Osteoblast (primary cell): ENCODE data around the gene GABPB1. TPM values are rescaled to one million over a fixed set of nuclear protein-coding genes. Genes with fewer than 3 reads are reported as not detected.

Experiments used
- DNase-seq: peaks from one replicate; pipeline ENCODE4 v3.0.0; 2011; ENCODE audit warnings: low spot score, mixed read lengths; ENCODE audit not compliant: insufficient read length; ENCODE audit errors: missing footprints
- H2AFZ ChIP-seq: 2 replicates; pipeline ENCODE4 v1.6.0; 2011; ENCODE audit warnings: mild to moderate bottlenecking, low read length
- H3K27ac ChIP-seq: 2 replicates; pipeline ENCODE4 v1.5.1; 2011; ENCODE audit warnings: mild to moderate bottlenecking, low read depth, low read length, moderate library complexity
- H3K27me3 ChIP-seq: 2 replicates; pipeline ENCODE4 v1.6.0; 2012; ENCODE audit warnings: mild to moderate bottlenecking, control low read depth, inconsistent platforms, low read length, moderate library complexity; ENCODE audit not compliant: insufficient read depth
- H3K36me3 ChIP-seq: 2 replicates; pipeline ENCODE4 v1.5.1; 2011; ENCODE audit warnings: mild to moderate bottlenecking, low read length, control low read depth, moderate library complexity; ENCODE audit not compliant: insufficient read depth
- H3K4me1 ChIP-seq: 2 replicates; pipeline ENCODE4 v1.5.1; 2011; ENCODE audit warnings: mild to moderate bottlenecking, low read length, control low read depth, moderate library complexity; ENCODE audit not compliant: insufficient read depth
- H3K4me2 ChIP-seq: 2 replicates; pipeline ENCODE4 v1.6.0; 2011; ENCODE audit warnings: mild to moderate bottlenecking, low read length; ENCODE audit not compliant: insufficient read depth
- H3K4me3 ChIP-seq: fragments of 200-600 bp; sonication (generic); 3 replicates; pipeline ENCODE4 v1.5.1; 2012; ENCODE audit warnings: mild to moderate bottlenecking, low read length, inconsistent platforms; ENCODE audit not compliant: insufficient read depth
- H3K79me2 ChIP-seq: 2 replicates; pipeline ENCODE4 v1.6.0; 2012; ENCODE audit warnings: mild to moderate bottlenecking, low read length, control low read depth, inconsistent platforms; ENCODE audit not compliant: insufficient read depth
- H3K9me3 ChIP-seq: 2 replicates; pipeline ENCODE4 v1.5.1; 2011; ENCODE audit warnings: low read depth, low read length, control low read depth
- H4K20me1 ChIP-seq: 2 replicates; pipeline ENCODE4 v1.6.0; 2012; ENCODE audit warnings: mild to moderate bottlenecking, low read length, control low read depth; ENCODE audit not compliant: insufficient read depth
- CTCF ChIP-seq: IDR thresholded peaks from 2 replicates; pipeline ENCODE4 v1.5.1; 2011; ENCODE audit warnings: mild to moderate bottlenecking, low read depth, low read length, moderate library complexity; ENCODE audit errors: extremely low read depth
- total RNA-seq: library from RNA; depleted of rRNA; stranded (reverse); fragments of >200 nt; gene quantifications from 2 replicates; pipeline ENCODE4 v1.2.3, GENCODE V29; 2012

GABPB1 gene
- total RNA-seq, 1 donor = 44.9 TPM

- Histone ChIP-seq H3K4me2 (no peak overlapping the region), H3K27me3 (no peaks in the 10 kb centered on the region), H3K4me3 (no peak overlapping the region), H3K9me3 (no peaks in the 10 kb centered on the region), H3K4me1 (peaks cover 3% of the 10 kb centered on the region), H3K79me2 (no peaks in the 10 kb centered on the region), H2AFZ (no peak overlapping the region), H4K20me1 (no peaks in the 10 kb centered on the region), H3K27ac (no peak overlapping the region), H3K36me3 (no peaks in the 10 kb centered on the region)
- no peak for TF ChIP-seq CTCF
- no peak for DNase-seq
These were observed 123.2 kb downstream of the GABPB1 start for GRCh38 chr15:50231761-50232160.

DNA sequence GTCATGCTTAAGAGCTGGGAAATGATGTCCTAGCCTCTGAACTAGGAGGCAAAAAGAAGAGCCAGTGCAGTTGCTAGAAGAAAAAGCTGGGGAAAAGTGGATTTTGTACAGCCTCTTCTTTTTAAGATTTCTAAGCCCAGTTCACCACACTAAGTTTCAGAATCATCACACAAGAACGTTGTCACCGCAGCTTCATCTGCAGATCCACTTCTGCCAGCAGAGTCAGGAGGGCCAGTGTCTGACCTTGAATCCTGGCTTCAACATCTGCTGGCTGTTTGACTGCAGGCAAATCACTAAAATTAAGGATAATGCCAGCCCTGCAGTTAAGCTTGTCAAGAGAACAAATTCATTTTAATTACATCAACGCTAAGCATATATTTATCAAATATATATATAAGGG lies 125.7 kb downstream of the GABPB1 start:
- H3K27me3 ChIP-seq = no peaks in the 10 kb centered on the region
- H3K79me2 ChIP-seq = no peaks in the 10 kb centered on the region
- H4K20me1 ChIP-seq = no peaks in the 10 kb centered on the region
- TF ChIP-seq CTCF = no peak
- H3K27ac ChIP-seq = no peak overlapping the region
- no peak overlapping the region for H3K4me2 ChIP-seq
- H3K36me3 ChIP-seq = no peaks in the 10 kb centered on the region
- no peak overlapping the region for H3K4me3 ChIP-seq
- peaks cover 3% of the 10 kb centered on the region for H3K4me1 ChIP-seq
- no peak overlapping the region for H2AFZ ChIP-seq
- DNase-seq = peak; percentile 91
- H3K9me3 ChIP-seq = no peaks in the 10 kb centered on the region

DNA sequence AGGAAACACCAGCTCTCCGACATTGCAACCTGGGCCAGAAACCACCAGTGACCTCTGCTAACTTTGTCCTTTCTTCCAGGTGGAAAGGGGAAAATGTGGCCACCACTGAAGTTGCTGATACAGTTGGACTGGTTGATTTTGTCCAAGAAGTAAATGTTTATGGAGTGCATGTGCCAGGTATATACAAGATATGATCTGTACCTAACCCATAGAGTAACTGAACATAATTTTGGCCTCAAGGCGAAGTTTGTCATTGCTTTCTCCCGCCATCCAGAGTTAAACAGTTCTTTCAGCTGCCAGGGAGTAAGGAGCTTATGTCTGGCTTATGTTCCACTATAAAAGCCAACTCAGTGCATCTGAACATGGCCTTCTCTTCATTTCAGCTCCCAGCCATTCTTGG lies 126.1 kb downstream of the GABPB1 start:
- no peak for TF ChIP-seq CTCF
- Histone ChIP-seq H3K9me3 (no peaks in the 10 kb centered on the region), H3K27me3 (no peaks in the 10 kb centered on the region), H3K4me1 (peaks cover 3% of the 10 kb centered on the region), H3K79me2 (no peaks in the 10 kb centered on the region), H3K4me2 (no peak overlapping the region), H2AFZ (no peak overlapping the region), H3K4me3 (no peak overlapping the region), H4K20me1 (no peaks in the 10 kb centered on the region), H3K27ac (no peak overlapping the region), H3K36me3 (no peaks in the 10 kb centered on the region)
- no peak for DNase-seq

- H3K9me3 ChIP-seq = no peaks in the 10 kb centered on the region
- peak; percentile 80 for DNase-seq
- no peak for TF ChIP-seq CTCF
- H2AFZ ChIP-seq = no peak overlapping the region
- H3K4me1 ChIP-seq = peaks cover 3% of the 10 kb centered on the region
- no peaks in the 10 kb centered on the region for H3K36me3 ChIP-seq
- no peak overlapping the region for H3K4me3 ChIP-seq
- no peaks in the 10 kb centered on the region for H4K20me1 ChIP-seq
- H3K27ac ChIP-seq = no peak overlapping the region
- no peaks in the 10 kb centered on the region for H3K79me2 ChIP-seq
- peaks cover 14% of the 10 kb centered on the region for H3K27me3 ChIP-seq
- H3K4me2 ChIP-seq = peak overlapping the region; percentile 25
These were observed 127.9 kb downstream of the GABPB1 start for GRCh38 chr15:50227076-50227475.
